BLaER1 treated with 17β-estradiol and CSF1 and Interleukin-3, amounts not matched to agents 10 nM and 100 nM (cell line): ENCODE results near the gene HIP1R.

Source experiments
- H3K27ac ChIP-seq, 11 experiments: shearing (Covaris generic); formaldehyde crosslinking; 2 replicates each; pipeline ENCODE4 v1.8.1; 2022
- H3K27me3 ChIP-seq, 11 experiments: shearing (Covaris generic); formaldehyde crosslinking; 2 replicates each; pipeline ENCODE4 v1.8.1; 2022
- H3K36me3 ChIP-seq, 11 experiments: shearing (Covaris generic); formaldehyde crosslinking; 2 replicates each; pipeline ENCODE4 v1.8.1; 2022
- H3K4me1 ChIP-seq, 10 experiments: shearing (Covaris generic); formaldehyde crosslinking; 2 replicates each; pipeline ENCODE4 v1.8.1; 2022
- H3K4me2 ChIP-seq, 11 experiments: shearing (Covaris generic); formaldehyde crosslinking; 2 replicates each; pipeline ENCODE4 v1.8.1; 2022
- H3K4me3 ChIP-seq, 10 experiments: shearing (Covaris generic); formaldehyde crosslinking; 2 replicates each; pipeline ENCODE4 v1.8.1; 2022
- H3K9ac ChIP-seq, 11 experiments: shearing (Covaris generic); formaldehyde crosslinking; 2 replicates each; pipeline ENCODE4 v1.8.1; 2022
- H3K9me3 ChIP-seq, 11 experiments: shearing (Covaris generic); formaldehyde crosslinking; replicated peaks in 1 of 11; 2 replicates each; pipeline ENCODE4 v1.8.1; 2022
- H4K20me1 ChIP-seq, 11 experiments: shearing (Covaris generic); formaldehyde crosslinking; 2 replicates each; pipeline ENCODE4 v1.8.1; 2022
- Cebpa-rat ChIP-seq, 11 experiments: shearing (Covaris generic); IDR thresholded peaks; 2 replicates each; pipeline ENCODE4 v1.8.1; 2022

Gene HIP1R

DNA sequence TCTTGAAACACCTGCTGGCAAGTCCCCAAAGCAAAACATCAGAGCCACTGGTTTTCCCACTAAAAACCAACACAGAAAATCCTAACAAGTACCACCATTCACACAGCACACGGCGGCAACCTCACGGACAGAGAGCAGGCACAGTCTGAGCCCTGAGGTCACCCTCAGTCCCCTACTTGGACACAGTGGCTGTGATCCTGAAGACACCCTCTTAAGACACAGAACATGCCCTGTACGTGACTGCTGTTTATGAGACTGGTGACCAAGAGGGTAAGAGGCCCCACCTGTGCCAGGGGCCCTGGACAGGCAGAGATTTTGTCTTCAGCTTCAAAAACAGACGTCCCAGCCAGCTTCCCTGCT lies 29.6 kb downstream of the HIP1R start:
- Histone ChIP-seq H3K27me3 (peaks cover 0 to 12% (median 0%) of the 10 kb centered on the region in 11 experiments; a peak in 1 of 22 replicates), H4K20me1 (peaks cover 44 to 95% (median 78%) of the 10 kb centered on the region in 11 experiments; a peak in 21 of 22 replicates), H3K27ac (peak overlapping the region in 1 of 11 experiments; percentile 30; a peak in 2 of 22 replicates), H3K9ac (peak overlapping the region in 4 of 11 experiments; percentile 3 to 89 (median 50); a peak in 4 of 22 replicates), H3K4me2 (peak overlapping the region in 10 of 11 experiments; percentile 8 to 98 (median 96); a peak in 16 of 22 replicates), H3K4me1 (peaks cover 70 to 100% (median 94%) of the 10 kb centered on the region in 10 experiments), H3K36me3 (peaks cover 31 to 60% (median 46%) of the 10 kb centered on the region in 11 experiments), H3K9me3 (no peaks in the 10 kb centered on the region), H3K4me3 (no peak overlapping the region)
- TF ChIP-seq Cebpa-rat (IDR thresholded peaks at IDR 0.05), result no peak

GRCh38 chr12:122865268-122866231 lies 30.3 kb downstream of the HIP1R start:
- H3K4me1 ChIP-seq, result peaks cover 76 to 100% (median 97%) of the 10 kb centered on the region in 10 experiments
- H3K4me3 ChIP-seq, result no peak overlapping the region
- no peak for TF ChIP-seq Cebpa-rat (IDR thresholded peaks at IDR 0.05)
- H3K27me3 ChIP-seq, result peaks cover 0 to 12% (median 0%) of the 10 kb centered on the region in 11 experiments; a peak in 1 of 22 replicates
- peak overlapping the region in 3 of 11 experiments; percentile 12 to 30 (median 25); a peak in 3 of 22 replicates for H3K27ac ChIP-seq
- peaks cover 35 to 64% (median 52%) of the 10 kb centered on the region in 11 experiments; a peak in 21 of 22 replicates for H3K36me3 ChIP-seq
- H3K9ac ChIP-seq, result peak overlapping the region in 5 of 11 experiments; percentile 3 to 92 (median 61); a peak in 6 of 22 replicates
- H3K4me2 ChIP-seq, result peak overlapping the region; percentile 12 to 98 (median 95); a peak in 20 of 22 replicates
- H3K9me3 ChIP-seq, result no peaks in the 10 kb centered on the region
- H4K20me1 ChIP-seq, result peaks cover 43 to 96% (median 73%) of the 10 kb centered on the region in 11 experiments; a peak in 21 of 22 replicates

DNA sequence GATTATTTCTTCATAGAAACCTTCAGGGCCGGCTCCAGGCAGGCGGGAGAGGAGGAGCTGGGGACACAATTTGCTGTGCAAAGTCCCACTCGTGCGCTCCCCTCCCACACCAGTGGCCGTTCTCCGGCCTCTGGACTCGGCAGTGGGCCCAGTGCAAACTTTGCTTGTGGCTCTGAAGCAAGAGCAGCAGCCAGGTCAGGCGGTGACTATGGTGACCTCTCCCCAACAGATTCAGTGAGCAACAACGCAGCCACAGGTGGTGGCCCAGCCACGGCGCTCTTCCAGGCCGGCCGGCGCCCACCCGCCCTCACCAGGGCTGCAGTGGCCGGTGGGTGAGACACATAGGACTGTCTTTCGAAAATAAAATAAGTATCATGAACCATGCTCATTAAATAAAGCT lies 31.1 kb downstream of the HIP1R start:
- peak overlapping the region; percentile 92 to 99 (median 96) for H3K4me2 ChIP-seq
- peaks cover 38 to 65% (median 53%) of the 10 kb centered on the region in 11 experiments; a peak in 21 of 22 replicates for H3K36me3 ChIP-seq
- no peak for TF ChIP-seq Cebpa-rat (IDR thresholded peaks at IDR 0.05)
- H3K27ac ChIP-seq, result peak overlapping the region in 4 of 11 experiments; percentile 25 to 65 (median 42); a peak in 2 of 22 replicates
- peaks cover 76 to 100% (median 97%) of the 10 kb centered on the region in 10 experiments for H3K4me1 ChIP-seq
- no peaks in the 10 kb centered on the region for H3K9me3 ChIP-seq
- H3K27me3 ChIP-seq, result peaks cover 0 to 12% (median 0%) of the 10 kb centered on the region in 11 experiments; a peak in 1 of 22 replicates
- no peak overlapping the region for H3K4me3 ChIP-seq
- H4K20me1 ChIP-seq, result peaks cover 43 to 94% (median 68%) of the 10 kb centered on the region in 11 experiments; a peak in 21 of 22 replicates
- H3K9ac ChIP-seq, result peak overlapping the region in 7 of 11 experiments; percentile 36 to 92 (median 61); a peak in 10 of 22 replicates

DNA sequence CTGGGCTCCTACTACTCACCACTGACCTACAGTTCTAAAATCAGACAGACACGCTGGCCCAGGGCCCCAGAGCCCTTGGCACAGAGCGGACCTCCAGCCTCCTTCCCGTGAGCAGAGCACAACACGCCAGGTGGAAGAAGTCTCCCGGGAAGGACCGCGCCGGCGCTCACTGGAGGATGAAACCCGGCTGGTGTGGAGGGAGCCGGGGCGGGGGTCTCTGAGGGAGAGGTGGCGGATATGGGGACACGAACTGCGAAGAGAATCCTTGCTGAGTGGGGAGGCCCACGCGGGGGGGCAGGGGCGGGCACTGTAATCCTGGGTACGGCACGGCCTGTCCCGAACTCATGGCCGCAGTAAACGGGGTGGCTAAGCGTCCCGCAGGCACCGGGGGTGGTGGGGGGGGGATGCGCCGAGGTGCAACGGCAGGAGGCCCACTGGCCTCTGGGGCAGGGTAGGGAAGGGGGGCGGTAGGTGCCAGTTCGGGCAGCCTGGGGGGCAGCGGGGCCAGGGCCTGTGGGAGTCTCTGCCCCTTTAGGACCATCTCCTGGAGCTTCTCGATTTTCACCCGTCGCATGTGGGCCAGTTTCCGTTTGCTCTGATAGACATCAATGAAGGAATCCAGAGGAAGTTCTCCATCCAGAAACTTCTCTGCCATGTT lies 31.8 kb downstream of the HIP1R start:
- peaks cover 74 to 96% (median 94%) of the 10 kb centered on the region in 10 experiments for H3K4me1 ChIP-seq
- peaks cover 43 to 94% (median 70%) of the 10 kb centered on the region in 11 experiments; a peak in 21 of 22 replicates for H4K20me1 ChIP-seq
- H3K9me3 ChIP-seq, result no peaks in the 10 kb centered on the region
- peak overlapping the region in 8 of 11 experiments; percentile 53 to 94 (median 66); a peak in 14 of 22 replicates for H3K27ac ChIP-seq
- peak overlapping the region; percentile 92 to 99 (median 96) for H3K4me2 ChIP-seq
- H3K9ac ChIP-seq, result peak overlapping the region in 8 of 11 experiments; percentile 51 to 92 (median 61); a peak in 15 of 22 replicates
- H3K36me3 ChIP-seq, result peaks cover 38 to 63% (median 53%) of the 10 kb centered on the region in 11 experiments; a peak in 21 of 22 replicates
- H3K4me3 ChIP-seq, result peak overlapping the region in 1 of 10 experiments; percentile 35; a peak in 2 of 20 replicates
- peaks cover 0 to 7% (median 0%) of the 10 kb centered on the region in 11 experiments; a peak in 1 of 22 replicates for H3K27me3 ChIP-seq
- no peak for TF ChIP-seq Cebpa-rat (IDR thresholded peaks at IDR 0.05)

GRCh38 chr12:122867691-122868461 lies 32.6 kb downstream of the HIP1R start:
- peaks cover 0 to 6% (median 0%) of the 10 kb centered on the region in 11 experiments; a peak in 1 of 22 replicates for H3K27me3 ChIP-seq

GRCh38 chr12:122868471-122869177 lies 33.4 kb downstream of the HIP1R start:
- TF ChIP-seq Cebpa-rat (IDR thresholded peaks at IDR 0.05), result no peak
- Histone ChIP-seq H3K27ac (peak overlapping the region in 9 of 11 experiments; percentile 32 to 94 (median 65); a peak in 18 of 22 replicates), H3K9ac (peak overlapping the region in 9 of 11 experiments; percentile 8 to 92 (median 61); a peak in 17 of 22 replicates), H3K27me3 (peaks cover 0 to 9% (median 0%) of the 10 kb centered on the region in 11 experiments; a peak in 2 of 22 replicates), H3K9me3 (no peaks in the 10 kb centered on the region), H3K4me3 (peak overlapping the region in 3 of 10 experiments; percentile 3 to 67 (median 67); a peak in 2 of 20 replicates), H3K4me1 (peaks cover 81 to 97% (median 93%) of the 10 kb centered on the region in 10 experiments), H4K20me1 (peaks cover 34 to 96% (median 68%) of the 10 kb centered on the region in 11 experiments), H3K4me2 (peak overlapping the region; percentile 92 to 99 (median 96)), H3K36me3 (peaks cover 38 to 63% (median 53%) of the 10 kb centered on the region in 11 experiments; a peak in 21 of 22 replicates)

More at GRCh38 chr12:122867691-122868461, 32.6 kb downstream of the HIP1R start:
- H3K9ac ChIP-seq, result peak overlapping the region in 9 of 11 experiments; percentile 8 to 92 (median 61); a peak in 17 of 22 replicates
- H3K36me3 ChIP-seq, result peaks cover 38 to 63% (median 53%) of the 10 kb centered on the region in 11 experiments; a peak in 21 of 22 replicates
- peaks cover 41 to 96% (median 68%) of the 10 kb centered on the region in 11 experiments for H4K20me1 ChIP-seq
- H3K9me3 ChIP-seq, result no peaks in the 10 kb centered on the region
- peaks cover 76 to 97% (median 93%) of the 10 kb centered on the region in 10 experiments for H3K4me1 ChIP-seq
- H3K4me3 ChIP-seq, result peak overlapping the region in 2 of 10 experiments; percentile 3 to 28; a peak in 1 of 20 replicates
- H3K4me2 ChIP-seq, result peak overlapping the region; percentile 92 to 99 (median 96)
- peak overlapping the region in 9 of 11 experiments; percentile 32 to 94 (median 65); a peak in 18 of 22 replicates for H3K27ac ChIP-seq
- TF ChIP-seq Cebpa-rat (IDR thresholded peaks at IDR 0.05), result no peak
